Measurements from ENCODE around the gene TRIM71.

The TRIM71 gene

DNA sequence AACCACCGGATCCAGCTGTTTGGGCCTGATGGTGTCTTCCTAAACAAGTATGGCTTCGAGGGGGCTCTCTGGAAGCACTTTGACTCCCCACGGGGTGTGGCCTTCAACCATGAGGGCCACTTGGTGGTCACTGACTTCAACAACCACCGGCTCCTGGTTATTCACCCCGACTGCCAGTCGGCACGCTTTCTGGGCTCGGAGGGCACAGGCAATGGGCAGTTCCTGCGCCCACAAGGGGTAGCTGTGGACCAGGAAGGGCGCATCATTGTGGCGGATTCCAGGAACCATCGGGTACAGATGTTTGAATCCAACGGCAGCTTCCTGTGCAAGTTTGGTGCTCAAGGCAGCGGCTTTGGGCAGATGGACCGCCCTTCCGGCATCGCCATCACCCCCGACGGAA, 73.6 kb downstream of the TRIM71 start:
- H4K20me1 ChIP-seq (ENCODE audit: insufficient read depth, low read length, poor library complexity, severe bottlenecking), result no peaks in the 10 kb centered on the region
- no peaks in the 10 kb centered on the region for H3K27me3 ChIP-seq (ENCODE audit: insufficient read depth, low read length, poor library complexity, severe bottlenecking)
- no peaks in the 10 kb centered on the region for H3K9me3 ChIP-seq (ENCODE audit: insufficient read depth, low read depth, low read length)
- no peaks in the 10 kb centered on the region for H3F3A ChIP-seq (ENCODE audit: low read depth)
- H3K9me2 ChIP-seq (replicated peaks; ENCODE audit: low read depth, low read length), result no peaks in the 10 kb centered on the region
- H3K4me1 ChIP-seq (ENCODE audit: insufficient read depth, low read length, poor library complexity, severe bottlenecking), result peaks cover 38% of the 10 kb centered on the region
- H3K36me3 ChIP-seq (ENCODE audit: insufficient read depth, low read length), result peaks cover 48% of the 10 kb centered on the region; the same call in 1 of the 2 replicates
- peak overlapping the region; percentile 32 for H3K4me2 ChIP-seq (ENCODE audit: low read depth, low read length, poor library complexity, severe bottlenecking)
- no peaks in the 10 kb centered on the region; the same call in 1 of the 2 replicates for H3K79me2 ChIP-seq (ENCODE audit: insufficient read depth, low read length)
- TF ChIP-seq EZH2phosphoT487 (IDR thresholded peaks at IDR 0.05; ENCODE audit: borderline replicate concordance), result no peak
- TF ChIP-seq, protein P1, sequence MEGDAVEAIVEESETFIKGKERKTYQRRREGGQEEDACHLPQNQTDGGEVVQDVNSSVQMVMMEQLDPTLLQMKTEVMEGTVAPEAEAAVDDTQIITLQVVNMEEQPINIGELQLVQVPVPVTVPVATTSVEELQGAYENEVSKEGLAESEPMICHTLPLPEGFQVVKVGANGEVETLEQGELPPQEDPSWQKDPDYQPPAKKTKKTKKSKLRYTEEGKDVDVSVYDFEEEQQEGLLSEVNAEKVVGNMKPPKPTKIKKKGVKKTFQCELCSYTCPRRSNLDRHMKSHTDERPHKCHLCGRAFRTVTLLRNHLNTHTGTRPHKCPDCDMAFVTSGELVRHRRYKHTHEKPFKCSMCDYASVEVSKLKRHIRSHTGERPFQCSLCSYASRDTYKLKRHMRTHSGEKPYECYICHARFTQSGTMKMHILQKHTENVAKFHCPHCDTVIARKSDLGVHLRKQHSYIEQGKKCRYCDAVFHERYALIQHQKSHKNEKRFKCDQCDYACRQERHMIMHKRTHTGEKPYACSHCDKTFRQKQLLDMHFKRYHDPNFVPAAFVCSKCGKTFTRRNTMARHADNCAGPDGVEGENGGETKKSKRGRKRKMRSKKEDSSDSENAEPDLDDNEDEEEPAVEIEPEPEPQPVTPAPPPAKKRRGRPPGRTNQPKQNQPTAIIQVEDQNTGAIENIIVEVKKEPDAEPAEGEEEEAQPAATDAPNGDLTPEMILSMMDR (conservative IDR thresholded peaks at IDR 0.05; ENCODE audit: low read length), result no peak
- no peak overlapping the region for H3K4me3 ChIP-seq (ENCODE audit: low read length, poor library complexity, severe bottlenecking)
- no peak overlapping the region for H2AFZ ChIP-seq (ENCODE audit: low read length)
- H3K9ac ChIP-seq (ENCODE audit: low read depth, low read length, poor library complexity, severe bottlenecking), result no peak overlapping the region

DNA sequence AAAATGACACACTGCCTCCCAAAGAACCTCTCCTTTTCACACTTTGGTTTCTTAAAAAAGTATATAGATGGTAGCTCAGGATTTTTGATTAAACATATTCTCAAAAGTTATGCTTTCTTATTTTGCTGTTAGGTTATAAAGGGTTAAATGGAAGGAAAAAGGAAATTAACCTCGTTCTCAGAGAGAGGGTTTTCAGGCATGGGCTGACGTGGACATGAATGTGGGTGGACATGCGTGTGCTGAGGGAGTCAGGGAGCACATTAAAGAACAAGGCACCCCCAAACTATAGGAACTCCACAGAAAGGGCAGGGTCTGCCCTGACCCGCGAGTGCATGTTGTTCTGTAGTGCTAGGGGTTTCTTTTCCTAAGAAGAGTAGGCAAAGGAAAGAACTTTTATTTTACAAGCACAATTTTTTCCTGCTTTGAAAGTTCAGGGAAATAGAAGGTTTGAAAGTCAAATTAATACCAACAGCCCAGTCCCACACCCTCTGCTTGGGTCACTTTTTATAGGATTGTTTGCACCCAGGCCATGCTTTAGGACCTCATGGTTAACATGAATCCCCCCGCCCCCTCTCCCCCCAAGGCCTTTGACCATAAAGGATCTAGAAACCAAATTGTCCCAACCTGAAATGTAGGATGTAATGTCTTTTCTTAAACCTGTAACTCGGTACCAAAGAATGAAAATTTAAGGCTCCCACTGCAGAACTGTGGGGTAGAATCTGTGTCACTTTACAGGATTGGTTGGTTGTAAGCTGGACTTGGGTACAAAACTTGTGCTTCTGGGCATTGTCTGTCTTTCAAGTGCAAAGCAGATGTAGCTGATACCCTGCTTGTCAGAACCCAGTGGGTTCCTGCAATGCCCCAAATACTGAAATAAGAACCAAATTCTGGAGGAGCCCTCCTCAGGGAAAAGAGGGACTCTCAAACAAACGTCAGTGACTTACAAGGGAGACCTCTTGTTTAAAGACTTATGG, 75.1 kb downstream of the TRIM71 start:
- Histone ChIP-seq H3K4me3 (ENCODE audit: low read length, poor library complexity, severe bottlenecking) (no peak overlapping the region), H3K27me3 (ENCODE audit: insufficient read depth, low read length, poor library complexity, severe bottlenecking) (no peaks in the 10 kb centered on the region), H3K4me2 (ENCODE audit: low read depth, low read length, poor library complexity, severe bottlenecking) (peak overlapping the region; percentile 32), H2AFZ (ENCODE audit: low read length) (no peak overlapping the region), H3K9me3 (ENCODE audit: insufficient read depth, low read depth, low read length) (no peaks in the 10 kb centered on the region), H4K20me1 (ENCODE audit: insufficient read depth, low read length, poor library complexity, severe bottlenecking) (no peaks in the 10 kb centered on the region), H3K9ac (ENCODE audit: low read depth, low read length, poor library complexity, severe bottlenecking) (no peak overlapping the region), H3K79me2 (ENCODE audit: insufficient read depth, low read length) (no peaks in the 10 kb centered on the region; the same call in 1 of the 2 replicates), H3K36me3 (ENCODE audit: insufficient read depth, low read length) (peaks cover 33% of the 10 kb centered on the region; the same call in 1 of the 2 replicates), H3F3A (ENCODE audit: low read depth) (no peaks in the 10 kb centered on the region), H3K9me2 (replicated peaks; ENCODE audit: low read depth, low read length) (no peaks in the 10 kb centered on the region), H3K4me1 (ENCODE audit: insufficient read depth, low read length, poor library complexity, severe bottlenecking) (peaks cover 26% of the 10 kb centered on the region)
- no peak for TF ChIP-seq EZH2phosphoT487 (IDR thresholded peaks at IDR 0.05; ENCODE audit: borderline replicate concordance)
- TF ChIP-seq, protein P1 (conservative IDR thresholded peaks at IDR 0.05; ENCODE audit: low read length), result no peak

DNA sequence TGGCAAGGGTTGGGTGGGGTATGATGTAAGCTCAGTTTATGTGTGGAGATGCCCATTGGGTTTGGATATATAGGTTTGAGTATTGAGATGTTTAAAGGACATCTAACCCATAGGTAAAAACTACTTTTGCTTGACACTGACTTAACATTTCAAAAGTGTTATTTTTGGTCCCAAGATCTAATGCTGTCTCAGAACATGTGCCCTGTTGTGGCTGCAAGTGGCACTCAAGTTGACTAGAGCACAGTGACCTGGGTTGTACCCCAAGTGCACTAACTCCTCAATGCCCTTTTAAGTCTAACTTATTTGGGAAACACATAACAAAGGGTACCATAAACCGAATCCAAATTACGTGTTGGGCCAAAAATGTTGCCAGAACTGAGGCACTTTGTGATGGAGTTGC, 77.2 kb downstream of the TRIM71 start:
- Histone ChIP-seq H3K36me3 (ENCODE audit: insufficient read depth, low read length) (peaks cover 25% of the 10 kb centered on the region; the same call in 1 of the 2 replicates), H3K79me2 (ENCODE audit: insufficient read depth, low read length) (no peaks in the 10 kb centered on the region; the same call in 1 of the 2 replicates), H3F3A (ENCODE audit: low read depth) (no peaks in the 10 kb centered on the region), H3K9me3 (ENCODE audit: insufficient read depth, low read depth, low read length) (no peaks in the 10 kb centered on the region), H4K20me1 (ENCODE audit: insufficient read depth, low read length, poor library complexity, severe bottlenecking) (no peaks in the 10 kb centered on the region), H3K9ac (ENCODE audit: low read depth, low read length, poor library complexity, severe bottlenecking) (no peak overlapping the region), H3K4me2 (ENCODE audit: low read depth, low read length, poor library complexity, severe bottlenecking) (no peak overlapping the region), H3K4me1 (ENCODE audit: insufficient read depth, low read length, poor library complexity, severe bottlenecking) (peaks cover 19% of the 10 kb centered on the region), H2AFZ (ENCODE audit: low read length) (no peak overlapping the region), H3K27me3 (ENCODE audit: insufficient read depth, low read length, poor library complexity, severe bottlenecking) (no peaks in the 10 kb centered on the region), H3K9me2 (replicated peaks; ENCODE audit: low read depth, low read length) (no peaks in the 10 kb centered on the region), H3K4me3 (ENCODE audit: low read length, poor library complexity, severe bottlenecking) (no peak overlapping the region)
- no peak for TF ChIP-seq EZH2phosphoT487 (IDR thresholded peaks at IDR 0.05; ENCODE audit: borderline replicate concordance)
- TF ChIP-seq, protein P1 (conservative IDR thresholded peaks at IDR 0.05; ENCODE audit: low read length), result no peak
